Measurements from ENCODE around the gene CHST9. TPM values are rescaled to one million over a fixed set of nuclear protein-coding genes. Genes with fewer than 3 reads are reported as not detected.

CHST9 gene
- total and polyA plus RNA-seq, 12 donors, result 0.03 to 2.2 (median 0.13) TPM; not detected in 2

GRCh38 chr18:27114842-27115241, 70.3 kb downstream of the CHST9 start:
- H3K27me3 ChIP-seq, result no peaks in the 10 kb centered on the region
- no peak overlapping the region for H3K27ac ChIP-seq

GRCh38 chr18:27113358-27113757, 71.8 kb downstream of the CHST9 start:
- no peak for TF ChIP-seq POLR2A (IDR thresholded peaks at IDR 0.05)
- TF ChIP-seq CTCF (IDR thresholded peaks at IDR 0.05), result no peak
- no peak overlapping the region for H3K27ac ChIP-seq
- intact Hi-C loops (cut with DNase I), result no loop called here
- DNase-seq, result no peak
- no peaks in the 10 kb centered on the region for H3K4me1 ChIP-seq (replicated peaks in 1 of 2)
- no peaks in the 10 kb centered on the region for H3K36me3 ChIP-seq (replicated peaks in 1 of 2)
- no peaks in the 10 kb centered on the region for H3K9me3 ChIP-seq (replicated peaks in 1 of 3)
- no peak overlapping the region for H3K4me3 ChIP-seq
- no peaks in the 10 kb centered on the region for H3K27me3 ChIP-seq

More at GRCh38 chr18:27114842-27115241, 70.3 kb downstream of the CHST9 start:
- Histone ChIP-seq H3K4me1 (replicated peaks in 1 of 2) (no peaks in the 10 kb centered on the region), H3K9me3 (replicated peaks in 1 of 3) (no peaks in the 10 kb centered on the region), H3K4me3 (no peak overlapping the region), H3K36me3 (replicated peaks in 1 of 2) (no peaks in the 10 kb centered on the region)
- WGBS, 4 donors, result 58 to 69% (median 59%) methylated on average over 3 of the region's 3 CpGs
- intact Hi-C loops (cut with DNase I), result no loop called here
- TF ChIP-seq CTCF (IDR thresholded peaks at IDR 0.05) (no peak), POLR2A (IDR thresholded peaks at IDR 0.05) (no peak)
- no peak for DNase-seq

GRCh38 chr18:27110319-27110718, 74.8 kb downstream of the CHST9 start:
- no peaks in the 10 kb centered on the region for H3K9me3 ChIP-seq (replicated peaks in 1 of 3)
- no peak for DNase-seq
- no peaks in the 10 kb centered on the region for H3K27me3 ChIP-seq
- no peak for TF ChIP-seq CTCF (IDR thresholded peaks at IDR 0.05)
- TF ChIP-seq POLR2A (IDR thresholded peaks at IDR 0.05), result no peak
- H3K27ac ChIP-seq, result no peak overlapping the region
- intact Hi-C loops (cut with DNase I), result no loop called here
- H3K36me3 ChIP-seq (replicated peaks in 1 of 2), result no peaks in the 10 kb centered on the region
- no peak overlapping the region for H3K4me3 ChIP-seq
- WGBS, 4 donors, result 83 to 90% (median 88%) methylated on average over 1 of the region's 1 CpG
- no peaks in the 10 kb centered on the region for H3K4me1 ChIP-seq (replicated peaks in 1 of 2)

DNA sequence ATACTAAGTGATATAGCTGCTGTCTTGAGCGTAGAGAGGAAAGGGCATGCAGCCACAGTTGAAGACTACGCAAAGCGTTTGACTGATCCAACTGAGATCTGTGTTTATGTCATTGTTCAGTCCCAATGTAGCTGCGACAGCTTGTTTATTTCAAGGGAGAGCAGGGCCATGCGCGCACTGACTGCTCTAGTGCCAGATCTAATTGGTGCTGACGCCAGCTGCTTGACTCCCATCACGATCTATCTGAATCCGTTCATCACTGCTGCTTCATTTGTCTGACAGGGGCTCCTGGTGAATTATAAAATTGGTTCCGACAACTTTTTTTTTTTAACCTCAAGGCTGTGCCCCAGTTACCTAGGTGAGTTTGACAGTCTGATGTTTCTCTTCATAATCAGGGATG, 75.7 kb downstream of the CHST9 start:
- Histone ChIP-seq H3K9me3 (replicated peaks in 1 of 3) (no peaks in the 10 kb centered on the region), H3K4me3 (no peak overlapping the region), H3K4me1 (replicated peaks in 1 of 2) (no peaks in the 10 kb centered on the region), H3K36me3 (replicated peaks in 1 of 2) (no peaks in the 10 kb centered on the region), H3K27me3 (no peaks in the 10 kb centered on the region), H3K27ac (no peak overlapping the region)
- no peak for TF ChIP-seq CTCF (IDR thresholded peaks at IDR 0.05)
- TF ChIP-seq POLR2A (IDR thresholded peaks at IDR 0.05), result no peak
- 76 to 86% (median 82%) methylated on average over 10 of the region's 10 CpGs for WGBS, 4 donors
- intact Hi-C loops (cut with DNase I), result no loop called here
- no peak for DNase-seq

Data from adrenal gland (tissue), 12 donors.